Measurements from ENCODE around the gene PCNX1.
"Not testable (repeated sequence)": the region's sequence is repeated elsewhere in the genome, so short reads cannot be mapped to it uniquely, and the experiment has no call there.

The PCNX1 gene

DNA sequence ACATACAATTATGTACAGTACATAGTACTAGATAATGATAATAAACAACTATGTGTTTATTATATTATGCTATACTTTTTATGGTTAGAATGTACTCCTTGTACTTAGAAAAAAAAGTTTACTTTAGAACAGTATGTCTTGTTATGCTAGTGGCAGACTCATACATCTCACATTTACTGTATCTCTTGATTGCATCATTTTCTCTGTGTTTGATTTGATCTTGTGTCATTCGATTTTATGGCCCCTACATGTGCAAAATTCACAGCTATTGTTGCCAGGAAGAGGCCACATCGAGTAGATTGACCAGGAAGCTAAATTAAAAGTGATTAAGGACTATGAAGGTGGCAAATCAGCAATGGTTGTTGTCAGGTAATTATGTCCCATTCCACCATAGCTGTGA lies 153.0 kb downstream of the PCNX1 start:
- Histone ChIP-seq H3K9me3 (ENCODE audit: control insufficient read depth, insufficient read depth, low read length) (no peaks in the 10 kb centered on the region), H3K9ac (ENCODE audit: low read depth, low read length) (no peak overlapping the region), H3K4me1 (ENCODE audit: insufficient read depth, low read length) (no peaks in the 10 kb centered on the region), H3K36me3 (ENCODE audit: insufficient read depth, low read length) (peaks cover 15% of the 10 kb centered on the region)

DNA sequence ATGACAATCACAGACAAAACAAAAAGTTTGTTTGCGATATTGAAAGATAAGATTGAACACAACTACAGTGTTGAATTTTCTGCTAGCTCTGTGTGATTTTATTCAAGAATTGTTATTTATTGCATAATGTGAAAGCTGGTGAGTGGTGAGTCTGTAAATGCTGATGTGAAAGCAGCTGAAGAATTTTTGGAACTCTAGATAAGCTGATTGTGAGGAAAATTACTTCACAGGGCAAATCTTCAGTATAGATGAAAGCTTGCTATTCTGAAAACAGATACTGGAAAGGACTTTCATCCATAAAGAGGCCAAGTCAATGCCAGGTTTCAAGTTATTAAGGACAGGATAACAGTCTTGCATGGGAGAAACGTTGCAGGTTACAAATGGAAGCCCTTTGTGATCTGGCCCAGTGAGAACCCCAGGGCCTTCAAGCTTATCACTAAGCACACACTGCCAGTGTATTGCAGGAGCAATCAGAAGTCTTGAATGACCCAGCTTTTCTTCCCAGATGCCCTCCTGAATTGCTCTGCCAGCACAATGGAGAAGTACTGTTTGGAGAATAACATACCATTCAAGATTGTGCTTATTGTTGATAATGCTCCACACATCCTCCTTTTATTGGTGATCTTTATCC lies 153.7 kb downstream of the PCNX1 start:
- Histone ChIP-seq H3K9ac (ENCODE audit: low read depth, low read length) (no peak overlapping the region), H3K9me3 (ENCODE audit: control insufficient read depth, insufficient read depth, low read length) (no peaks in the 10 kb centered on the region), H3K4me1 (ENCODE audit: insufficient read depth, low read length) (no peaks in the 10 kb centered on the region), H3K36me3 (ENCODE audit: insufficient read depth, low read length) (peaks cover 15% of the 10 kb centered on the region)

DNA sequence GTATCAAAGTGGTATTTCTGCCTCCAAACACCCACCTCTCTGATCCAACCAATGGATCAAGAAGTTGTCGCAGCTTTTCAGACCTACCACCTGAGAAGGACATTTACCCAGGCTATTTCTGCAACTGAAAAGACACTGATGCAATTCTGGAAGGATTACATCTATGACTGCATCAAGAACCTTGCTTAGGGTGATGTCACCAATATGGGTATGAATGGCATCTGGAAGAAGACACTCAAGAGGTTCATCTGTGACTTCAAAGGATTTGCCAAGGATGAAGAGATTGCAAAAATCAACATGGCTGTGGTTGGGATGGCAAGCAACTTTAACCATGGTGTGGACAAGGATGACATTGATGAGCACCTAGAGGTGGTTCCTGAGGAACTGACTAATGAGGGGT lies 154.2 kb downstream of the PCNX1 start:
- Histone ChIP-seq H3K9ac (ENCODE audit: low read depth, low read length) (no peak overlapping the region), H3K9me3 (ENCODE audit: control insufficient read depth, insufficient read depth, low read length) (no peaks in the 10 kb centered on the region), H3K36me3 (ENCODE audit: insufficient read depth, low read length) (peaks cover 15% of the 10 kb centered on the region), H3K4me1 (ENCODE audit: insufficient read depth, low read length) (no peaks in the 10 kb centered on the region)

DNA sequence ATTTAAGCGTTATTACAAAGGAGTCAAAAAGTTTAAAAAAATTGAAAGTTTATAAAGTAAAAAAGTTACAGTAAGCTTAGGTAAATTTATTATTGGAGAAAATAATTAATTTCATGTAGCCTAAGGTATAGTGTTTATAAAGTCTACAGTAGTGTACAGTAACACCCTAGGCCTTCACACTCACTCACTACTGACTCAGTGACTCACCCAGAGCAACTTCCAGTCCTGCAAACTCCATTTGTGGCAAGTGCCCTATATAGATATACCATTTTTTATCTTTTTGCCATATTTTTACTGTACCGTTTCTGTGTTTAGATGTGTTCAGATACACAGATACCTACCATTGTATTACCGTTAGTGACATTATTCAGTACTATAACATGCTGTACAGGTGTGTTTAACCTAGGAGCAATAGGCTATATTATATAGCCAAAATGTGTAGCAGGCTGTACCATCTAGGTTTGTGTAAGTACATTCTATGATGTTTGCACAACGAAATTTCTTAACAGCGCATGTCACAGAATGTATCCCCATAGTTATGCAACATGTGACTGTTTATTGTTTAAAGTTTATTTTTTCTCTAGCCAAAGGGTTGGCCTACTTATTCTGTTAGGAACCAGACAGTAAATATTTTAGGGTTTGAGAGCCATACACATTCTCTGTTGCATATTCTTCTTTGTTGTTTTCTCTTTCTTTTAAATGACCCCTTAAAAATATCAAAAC lies 155.5 kb downstream of the PCNX1 start:
- Histone ChIP-seq H3K9me3 (ENCODE audit: control insufficient read depth, insufficient read depth, low read length) (no peaks in the 10 kb centered on the region), H3K9ac (ENCODE audit: low read depth, low read length) (no peak overlapping the region), H3K36me3 (ENCODE audit: insufficient read depth, low read length) (peaks cover 15% of the 10 kb centered on the region), H3K4me1 (ENCODE audit: insufficient read depth, low read length) (no peaks in the 10 kb centered on the region)

DNA sequence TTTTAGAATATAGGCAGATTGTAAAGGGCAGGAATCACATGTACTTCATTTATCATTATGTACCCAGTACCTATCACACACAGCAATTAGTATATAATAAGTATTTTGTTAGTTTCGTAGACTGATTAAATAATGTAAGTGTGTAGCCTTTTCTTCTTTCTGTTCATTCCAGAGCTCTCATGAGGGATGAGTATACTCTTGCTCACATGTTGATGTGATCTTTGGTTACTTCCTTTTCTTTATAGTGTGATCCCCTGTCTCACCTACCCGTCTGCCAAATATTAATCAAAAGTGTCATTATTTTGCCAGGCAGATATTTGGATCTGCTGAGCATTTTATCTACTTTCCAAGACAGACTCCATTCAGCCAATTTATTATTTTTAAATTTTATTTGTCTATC lies 156.1 kb downstream of the PCNX1 start:
- H3K9ac ChIP-seq (ENCODE audit: low read depth, low read length): no peak overlapping the region
- no peaks in the 10 kb centered on the region for H3K9me3 ChIP-seq (ENCODE audit: control insufficient read depth, insufficient read depth, low read length)
- no peaks in the 10 kb centered on the region for H3K4me1 ChIP-seq (ENCODE audit: insufficient read depth, low read length)
- peaks cover 14% of the 10 kb centered on the region for H3K36me3 ChIP-seq (ENCODE audit: insufficient read depth, low read length)

DNA sequence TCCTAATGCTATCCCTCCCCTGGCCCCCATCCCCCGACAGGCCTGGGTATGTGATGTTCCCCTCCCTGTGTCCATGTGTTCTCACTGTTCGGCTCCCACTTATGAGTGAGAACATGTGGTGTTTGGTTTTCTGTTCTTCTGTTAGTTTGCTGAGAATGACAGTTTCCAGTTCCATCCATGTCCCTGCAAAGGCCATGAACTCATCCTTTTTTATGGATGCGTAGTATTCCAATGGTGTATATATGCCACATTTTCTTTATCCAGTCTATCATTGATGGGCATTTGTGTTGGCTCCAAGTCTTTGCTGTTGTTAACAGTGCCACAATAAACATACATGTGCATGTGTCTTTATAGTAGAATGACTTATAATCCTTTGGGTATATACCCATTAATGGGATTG lies 157.5 kb downstream of the PCNX1 start:
- H3K9me3 ChIP-seq (ENCODE audit: control insufficient read depth, insufficient read depth, low read length); H3K36me3 ChIP-seq (ENCODE audit: insufficient read depth, low read length); H3K9ac ChIP-seq (ENCODE audit: low read depth, low read length); H3K4me1 ChIP-seq (ENCODE audit: insufficient read depth, low read length): not testable (repeated sequence)

DNA sequence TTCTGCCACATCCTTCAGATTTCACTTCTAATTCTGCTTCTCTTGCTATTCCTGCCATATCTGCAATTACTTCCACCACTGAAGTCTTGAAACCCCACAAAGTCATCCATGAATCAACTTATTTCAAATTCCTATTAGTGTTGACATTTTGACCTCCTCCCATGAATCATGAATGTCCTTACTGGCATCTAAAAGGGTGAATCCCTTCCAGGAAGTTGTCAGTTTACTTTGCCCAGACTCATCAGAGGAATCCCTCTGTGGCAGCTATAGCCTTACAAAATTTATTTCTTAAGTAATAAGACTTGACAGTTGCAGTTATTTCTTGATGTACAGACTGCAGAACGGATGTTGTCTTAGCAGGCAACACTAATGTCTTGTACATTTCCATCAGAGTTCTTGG lies 162.9 kb downstream of the PCNX1 start:
- Histone ChIP-seq H3K36me3 (ENCODE audit: insufficient read depth, low read length) (peaks cover 9% of the 10 kb centered on the region), H3K9ac (ENCODE audit: low read depth, low read length) (no peak overlapping the region), H3K4me1 (ENCODE audit: insufficient read depth, low read length) (no peaks in the 10 kb centered on the region), H3K9me3 (ENCODE audit: control insufficient read depth, insufficient read depth, low read length) (no peaks in the 10 kb centered on the region)

DNA sequence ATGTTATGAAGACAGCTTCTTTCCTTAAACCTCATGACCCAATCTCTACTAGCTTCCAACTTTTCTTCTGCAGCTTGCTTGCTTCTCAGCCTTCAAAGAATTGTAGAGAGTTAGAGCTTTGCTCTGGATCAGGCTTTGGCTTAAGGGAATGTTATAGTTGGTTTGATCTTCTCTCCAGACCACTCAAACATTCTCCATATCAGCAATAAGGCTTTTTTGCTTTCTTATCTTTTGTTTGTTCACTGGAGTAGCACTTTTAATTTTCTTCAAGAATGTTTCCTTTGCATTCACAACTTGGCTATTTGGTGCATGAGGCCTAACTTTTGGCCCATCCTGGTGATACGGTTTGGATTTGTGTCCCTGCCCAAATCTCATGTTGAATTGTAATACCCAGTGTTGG lies 163.8 kb downstream of the PCNX1 start:
- Histone ChIP-seq H3K9ac (ENCODE audit: low read depth, low read length) (no peak overlapping the region), H3K36me3 (ENCODE audit: insufficient read depth, low read length) (peaks cover 9% of the 10 kb centered on the region), H3K9me3 (ENCODE audit: control insufficient read depth, insufficient read depth, low read length) (no peaks in the 10 kb centered on the region), H3K4me1 (ENCODE audit: insufficient read depth, low read length) (no peaks in the 10 kb centered on the region)

DNA sequence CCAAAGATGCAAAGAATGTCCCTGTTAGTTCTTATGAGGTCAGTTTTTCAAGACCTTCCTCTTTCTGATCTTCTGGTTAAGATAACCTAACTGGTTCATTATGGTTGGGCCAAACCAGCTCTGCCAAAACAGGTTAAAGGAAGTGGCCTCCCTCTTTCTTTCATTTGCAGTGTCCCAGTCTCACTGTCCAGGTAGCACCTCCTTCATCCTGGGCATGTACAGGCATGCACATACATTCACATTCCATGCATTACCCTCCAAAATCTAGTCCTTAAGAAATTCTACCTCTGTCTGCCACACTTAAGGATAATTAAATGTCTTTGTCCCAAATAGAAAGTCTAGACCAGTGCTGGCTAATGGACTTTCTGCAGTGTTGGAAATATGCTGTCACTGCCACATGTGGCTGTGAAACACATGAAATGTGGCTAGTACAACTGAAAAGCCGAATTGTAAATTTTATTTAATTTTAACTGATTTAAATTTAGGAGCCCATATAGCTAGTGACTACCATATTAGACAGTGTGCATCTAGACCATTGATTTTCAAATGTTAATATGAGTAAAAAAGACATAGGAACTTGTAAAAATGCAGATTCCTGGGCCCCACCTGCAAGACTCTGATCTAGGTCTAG lies 169.3 kb downstream of the PCNX1 start:
- H3K9ac ChIP-seq (ENCODE audit: low read depth, low read length): no peak overlapping the region
- H3K36me3 ChIP-seq (ENCODE audit: insufficient read depth, low read length): peaks cover 30% of the 10 kb centered on the region
- no peaks in the 10 kb centered on the region for H3K4me1 ChIP-seq (ENCODE audit: insufficient read depth, low read length)
- H3K9me3 ChIP-seq (ENCODE audit: control insufficient read depth, insufficient read depth, low read length): 0 out of 2 replicates have a peak, but pooled peaks cover 5% of the 10 kb centered on the region

DNA sequence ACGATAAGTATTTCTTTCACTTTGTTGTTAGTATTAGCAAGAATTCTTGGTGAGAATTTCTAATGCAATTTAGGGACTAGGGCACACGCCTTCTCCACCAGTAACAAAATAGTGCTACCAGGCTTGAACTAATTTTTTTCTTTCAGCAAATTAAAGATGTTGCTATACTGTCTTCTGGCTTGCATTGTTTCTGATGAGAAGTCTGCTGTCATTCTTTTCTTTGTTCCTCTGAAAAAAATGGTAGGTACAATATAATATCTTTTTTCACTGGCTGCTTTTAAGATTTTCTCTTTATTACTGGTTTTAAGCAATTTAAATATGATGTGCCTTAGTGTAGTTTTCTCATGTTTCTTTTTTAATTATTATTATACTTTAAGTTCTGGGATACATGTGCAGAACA lies 171.2 kb downstream of the PCNX1 start:
- 0 out of 2 replicates have a peak, but pooled peaks cover 5% of the 10 kb centered on the region for H3K9me3 ChIP-seq (ENCODE audit: control insufficient read depth, insufficient read depth, low read length)
- H3K4me1 ChIP-seq (ENCODE audit: insufficient read depth, low read length): no peaks in the 10 kb centered on the region
- H3K9ac ChIP-seq (ENCODE audit: low read depth, low read length): no peak overlapping the region
- H3K36me3 ChIP-seq (ENCODE audit: insufficient read depth, low read length): peaks cover 27% of the 10 kb centered on the region

DNA sequence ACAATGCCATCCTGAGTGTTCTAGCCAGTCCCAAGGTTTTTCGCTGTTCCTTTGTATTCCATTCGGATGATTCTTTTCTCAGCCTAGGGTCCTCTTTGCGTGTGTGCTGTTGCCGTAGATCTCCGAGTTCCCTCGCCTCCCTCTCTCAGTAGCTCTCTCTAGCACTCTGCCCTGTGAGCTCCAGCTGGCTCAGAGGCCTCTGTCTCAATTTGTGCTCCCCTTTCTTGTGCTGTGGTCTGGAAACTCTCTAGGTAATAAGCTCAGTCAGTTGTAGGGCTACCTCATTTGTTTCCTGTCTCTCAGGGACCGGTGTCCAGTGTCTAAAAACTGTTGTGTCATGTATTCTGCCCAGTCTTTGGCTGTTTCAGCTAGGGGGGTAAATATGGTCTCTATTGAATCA lies 179.3 kb downstream of the PCNX1 start:
- Histone ChIP-seq H3K9ac (ENCODE audit: low read depth, low read length) (no peak overlapping the region), H3K4me1 (ENCODE audit: insufficient read depth, low read length) (no peaks in the 10 kb centered on the region), H3K9me3 (ENCODE audit: control insufficient read depth, insufficient read depth, low read length) (no peaks in the 10 kb centered on the region), H3K36me3 (ENCODE audit: insufficient read depth, low read length) (peaks cover 6% of the 10 kb centered on the region)

DNA sequence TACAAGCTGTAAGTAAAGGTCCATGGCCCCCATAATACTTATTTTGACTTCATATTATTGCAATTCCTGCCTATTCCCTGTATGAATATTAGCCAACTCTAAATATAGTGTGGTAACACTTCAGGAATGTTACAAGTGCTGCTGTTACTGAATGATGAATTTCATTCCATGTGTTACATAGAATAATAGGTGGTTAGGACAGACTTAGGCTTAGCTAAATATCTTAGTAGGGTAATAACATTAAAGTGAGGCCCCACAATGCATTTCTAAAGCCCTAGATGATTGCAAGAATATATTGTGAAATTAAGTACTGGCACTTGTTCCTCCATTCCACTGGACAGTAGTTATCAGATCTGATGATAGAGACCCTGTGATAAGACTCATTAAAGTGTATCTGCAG lies 182.7 kb downstream of the PCNX1 start:
- H3K4me1 ChIP-seq (ENCODE audit: insufficient read depth, low read length): no peaks in the 10 kb centered on the region
- peaks cover 6% of the 10 kb centered on the region for H3K36me3 ChIP-seq (ENCODE audit: insufficient read depth, low read length)
- no peaks in the 10 kb centered on the region for H3K9me3 ChIP-seq (ENCODE audit: control insufficient read depth, insufficient read depth, low read length)
- no peak overlapping the region for H3K9ac ChIP-seq (ENCODE audit: low read depth, low read length)

DNA sequence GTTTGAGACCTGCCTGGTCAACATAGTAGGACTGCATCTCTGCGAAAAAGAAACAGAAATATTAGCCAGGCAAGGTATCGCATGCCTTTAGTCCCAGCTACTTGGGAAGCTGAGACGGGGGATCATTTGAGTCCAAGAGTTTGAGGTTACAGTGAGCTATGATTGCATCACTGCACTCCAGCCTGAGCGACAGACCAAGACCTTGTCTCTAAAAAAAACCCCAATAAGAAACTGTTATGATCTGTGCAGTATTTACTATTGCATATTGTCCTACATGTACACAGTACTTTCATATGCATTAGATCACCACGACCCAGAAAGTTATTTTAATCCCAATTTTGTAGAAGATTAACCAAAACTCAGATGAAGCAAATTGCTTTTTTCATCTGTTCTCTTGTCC lies 187.5 kb downstream of the PCNX1 start:
- Histone ChIP-seq H3K36me3 (ENCODE audit: insufficient read depth, low read length) (no peaks in the 10 kb centered on the region; the same call in 1 of the 2 replicates), H3K9ac (ENCODE audit: low read depth, low read length) (no peak overlapping the region), H3K9me3 (ENCODE audit: control insufficient read depth, insufficient read depth, low read length) (no peaks in the 10 kb centered on the region), H3K4me1 (ENCODE audit: insufficient read depth, low read length) (no peaks in the 10 kb centered on the region)

DNA sequence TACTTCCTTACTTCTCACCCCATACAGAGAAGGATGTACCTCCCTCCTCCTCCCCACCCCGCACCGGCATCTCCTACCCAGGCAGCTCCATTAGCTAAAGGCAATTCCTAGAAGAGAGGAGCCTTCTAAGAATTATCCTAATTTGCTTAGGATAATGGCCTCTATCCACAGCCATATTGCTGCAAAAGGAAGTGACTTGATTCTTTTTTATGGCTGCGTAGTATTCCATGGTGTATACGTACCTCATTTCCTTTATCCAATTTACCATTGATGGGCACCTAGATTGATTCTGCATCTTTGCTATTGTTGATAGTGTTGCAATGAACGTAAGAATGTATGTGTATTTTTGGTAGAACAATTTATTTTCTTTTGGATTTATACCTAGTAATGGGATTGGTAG lies 189.7 kb downstream of the PCNX1 start:
- Histone ChIP-seq H3K4me1 (ENCODE audit: insufficient read depth, low read length) (no peaks in the 10 kb centered on the region), H3K9ac (ENCODE audit: low read depth, low read length) (no peak overlapping the region), H3K36me3 (ENCODE audit: insufficient read depth, low read length) (no peaks in the 10 kb centered on the region; the same call in none of the 2 replicates), H3K9me3 (ENCODE audit: control insufficient read depth, insufficient read depth, low read length) (no peaks in the 10 kb centered on the region)
